DOHH2 (cell line): ENCODE data around the gene ALG5.

Experiments
- CTCF ChIP-seq: fragments of 200-600 bp; sonication (generic); IDR thresholded peaks from one replicate; pipeline ENCODE4 v1.5.1; 2014; ENCODE audit warnings: antibody characterized with exemption, mild to moderate bottlenecking, low read depth, low read length; ENCODE audit not compliant: poor library complexity, severe bottlenecking
- EZH2phosphoT487 ChIP-seq: fragments of 200-600 bp; sonication (generic); IDR thresholded peaks from 2 replicates; pipeline ENCODE4 v1.6.1; 2017; ENCODE audit warnings: borderline replicate concordance, mild to moderate bottlenecking, antibody characterized with exemption, low read length, moderate library complexity, mixed read lengths

- TF ChIP-seq CTCF (no peak), EZH2phosphoT487 (no peak)
These were observed 91.3 kb downstream of the ALG5 start for GRCh38 chr13:36907821-36908220.
